Spinal cord (tissue), 10 donors: ENCODE measurements around the gene COL23A1. TPM values are rescaled to one million over a fixed set of nuclear protein-coding genes. Genes with fewer than 3 reads are reported as not detected.

Experiments
- DNase-seq, 6 donors: peaks; one replicate each; pipeline versions ENCODE4 v3.0.0 to v3.0.0-alpha.2; 2013 to 2015; ENCODE audit warnings: low spot score in 6 of 6, low read depth in 4 of 6
- H3K27ac ChIP-seq: one replicate; pipeline ENCODE4 v1.5.1; 2013; ENCODE audit warnings: low read depth, low read length, control low read depth
- H3K27me3 ChIP-seq: one replicate; pipeline ENCODE4 v1.6.1; 2013; ENCODE audit warnings: low read length; ENCODE audit not compliant: control insufficient read depth, insufficient read depth
- H3K36me3 ChIP-seq: one replicate; pipeline ENCODE4 v1.6.1; 2013; ENCODE audit warnings: low read length; ENCODE audit not compliant: control insufficient read depth, insufficient read depth
- H3K4me1 ChIP-seq: one replicate; pipeline ENCODE4 v1.6.1; 2013; ENCODE audit warnings: low read length; ENCODE audit not compliant: control insufficient read depth, insufficient read depth
- H3K4me3 ChIP-seq: one replicate; pipeline ENCODE4 v1.5.1; 2013; ENCODE audit warnings: low read depth, low read length, control low read depth
- H3K9me3 ChIP-seq: one replicate; pipeline ENCODE4 v1.6.1; 2013; ENCODE audit warnings: low read length; ENCODE audit not compliant: control insufficient read depth, insufficient read depth
- WGBS: methylation state at CpG from one replicate; pipeline ENCODE4 v1.1.5; 2013; ENCODE audit warnings: missing lambda C conversion rate; ENCODE audit not compliant: insufficient coverage; 5-methylcytosine and 5-hydroxymethylcytosine counted together
- polyA plus RNA-seq, 2 donors: library from polyadenylated mRNA; unstranded; fragments of 120-200 nt; gene quantifications; one replicate each; pipeline ENCODE4 v1.2.1, GENCODE V29; 2013; ENCODE audit not compliant: insufficient read length in 2 of 2
- total RNA-seq, 2 donors: library from RNA; depleted of rRNA in 1 of 2; stranded (reverse); fragments of 120-200 nt in 1 of 2; fragments of >200 nt in 1 of 2; gene quantifications; one replicate each; pipeline versions ENCODE4 v1.2.3 to v1.2.4, GENCODE V29; 2013 to 2014
- donor health status: healthy.

COL23A1 gene
- total and polyA plus RNA-seq, 4 donors: 2.8 to 9.7 (median 8.0) TPM

- Histone ChIP-seq H3K27me3 (no peaks in the 10 kb centered on the region), H3K9me3 (no peaks in the 10 kb centered on the region), H3K4me3 (no peak overlapping the region), H3K4me1 (peaks cover 43% of the 10 kb centered on the region), H3K36me3 (no peaks in the 10 kb centered on the region), H3K27ac (no peak overlapping the region)
- DNase-seq: no peak
- 75% methylated on average over 17 of the region's 19 CpGs for WGBS
Observed at GRCh38 chr5:178360222-178360925, 229.8 kb downstream of the COL23A1 start.

- H3K9me3 ChIP-seq: no peaks in the 10 kb centered on the region
- 55% methylated on average over 9 of the region's 9 CpGs for WGBS
- no peak overlapping the region for H3K4me3 ChIP-seq
- H3K36me3 ChIP-seq: no peaks in the 10 kb centered on the region
- DNase-seq: no peak
- H3K4me1 ChIP-seq: peaks cover 39% of the 10 kb centered on the region
- H3K27me3 ChIP-seq: no peaks in the 10 kb centered on the region
- no peak overlapping the region for H3K27ac ChIP-seq
Observed at GRCh38 chr5:178359738-178360137, 230.5 kb downstream of the COL23A1 start.

- Histone ChIP-seq H3K36me3 (no peaks in the 10 kb centered on the region), H3K4me1 (peaks cover 28% of the 10 kb centered on the region), H3K27me3 (no peaks in the 10 kb centered on the region), H3K27ac (peak overlapping the region; percentile 62), H3K9me3 (no peaks in the 10 kb centered on the region), H3K4me3 (no peak overlapping the region)
- DNase-seq: no peak
- WGBS: 55% methylated on average over 5 of the region's 5 CpGs
Observed at GRCh38 chr5:178357678-178358077, 232.5 kb downstream of the COL23A1 start.

- no peak overlapping the region for H3K4me3 ChIP-seq
- 20% methylated on average over 10 of the region's 13 CpGs for whole genome bisulfite sequencing
- peaks cover 24% of the 10 kb centered on the region for H3K4me1 ChIP-seq
- no peaks in the 10 kb centered on the region for H3K36me3 ChIP-seq
- peak in 1 of 6 donors; percentile 59 for DNase-seq
- H3K27me3 ChIP-seq: no peaks in the 10 kb centered on the region
- peak overlapping the region; percentile 62 for H3K27ac ChIP-seq
- H3K9me3 ChIP-seq: no peaks in the 10 kb centered on the region
Observed at GRCh38 chr5:178357121-178357521, 233.1 kb downstream of the COL23A1 start.

GRCh38 chr5:178356431-178356872 lies 233.7 kb downstream of the COL23A1 start:
- DNase-seq: peak in 2 of 6 donors; percentile 64 to 75
- 7% methylated on average over 12 of the region's 13 CpGs for WGBS
- Histone ChIP-seq H3K4me3 (no peak overlapping the region), H3K9me3 (no peaks in the 10 kb centered on the region), H3K27ac (peak overlapping the region; percentile 62), H3K36me3 (no peaks in the 10 kb centered on the region), H3K4me1 (peaks cover 26% of the 10 kb centered on the region), H3K27me3 (no peaks in the 10 kb centered on the region)

GRCh38 chr5:178355671-178356070 lies 234.5 kb downstream of the COL23A1 start:
- WGBS: 92% methylated on average over 2 of the region's 9 CpGs
- DNase-seq: no peak
- Histone ChIP-seq H3K4me3 (no peak overlapping the region), H3K4me1 (peaks cover 32% of the 10 kb centered on the region), H3K27me3 (no peaks in the 10 kb centered on the region), H3K27ac (peak overlapping the region; percentile 62), H3K36me3 (no peaks in the 10 kb centered on the region), H3K9me3 (no peaks in the 10 kb centered on the region)

GRCh38 chr5:178353461-178353860 lies 236.7 kb downstream of the COL23A1 start:
- no peaks in the 10 kb centered on the region for H3K9me3 ChIP-seq
- no peak for DNase-seq
- 100% methylated on average over 3 of the region's 9 CpGs for WGBS
- H3K4me3 ChIP-seq: no peak overlapping the region
- no peaks in the 10 kb centered on the region for H3K36me3 ChIP-seq
- H3K27ac ChIP-seq: no peak overlapping the region
- peaks cover 32% of the 10 kb centered on the region for H3K4me1 ChIP-seq
- no peaks in the 10 kb centered on the region for H3K27me3 ChIP-seq

GRCh38 chr5:178352035-178352349 lies 238.2 kb downstream of the COL23A1 start:
- no peak overlapping the region for H3K27ac ChIP-seq
- no peak for DNase-seq
- H3K9me3 ChIP-seq: no peaks in the 10 kb centered on the region
- no peaks in the 10 kb centered on the region for H3K27me3 ChIP-seq
- H3K4me3 ChIP-seq: no peak overlapping the region
- peaks cover 31% of the 10 kb centered on the region for H3K4me1 ChIP-seq
- H3K36me3 ChIP-seq: no peaks in the 10 kb centered on the region
- WGBS: 91% methylated on average over 6 of the region's 8 CpGs

- Histone ChIP-seq H3K27me3 (no peaks in the 10 kb centered on the region), H3K4me3 (no peak overlapping the region), H3K27ac (no peak overlapping the region), H3K36me3 (no peaks in the 10 kb centered on the region), H3K4me1 (peaks cover 29% of the 10 kb centered on the region), H3K9me3 (no peaks in the 10 kb centered on the region)
- no peak for DNase-seq
- WGBS: 76% methylated on average over 17 of the region's 18 CpGs
Observed at GRCh38 chr5:178351221-178352034, 238.8 kb downstream of the COL23A1 start.
